ENCODE results near the gene SLITRK2.

GRCh38 chrX:145818186-145819113, 821 bp downstream of the SLITRK2 start:
- TF ChIP-seq, protein P1, sequence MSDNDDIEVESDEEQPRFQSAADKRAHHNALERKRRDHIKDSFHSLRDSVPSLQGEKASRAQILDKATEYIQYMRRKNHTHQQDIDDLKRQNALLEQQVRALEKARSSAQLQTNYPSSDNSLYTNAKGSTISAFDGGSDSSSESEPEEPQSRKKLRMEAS (IDR thresholded peaks at IDR 0.05) = no peak
- no peak for TF ChIP-seq FOXM1 (IDR thresholded peaks at IDR 0.05; ENCODE audit: borderline replicate concordance, low read depth)
- TF ChIP-seq REST (IDR thresholded peaks at IDR 0.05; ENCODE audit: low read depth) = no peak
- TF ChIP-seq TAF1 (IDR thresholded peaks at IDR 0.05; ENCODE audit: low read depth) = no peak
- no peak for TF ChIP-seq ZBTB7A (IDR thresholded peaks at IDR 0.05; ENCODE audit: low read depth)
- no peak for TF ChIP-seq EGR1 (IDR thresholded peaks at IDR 0.05)
- no peak for TF ChIP-seq CREB1 (IDR thresholded peaks at IDR 0.05; ENCODE audit: low read depth)
- no peak for TF ChIP-seq RAD21 (IDR thresholded peaks at IDR 0.05; ENCODE audit: low read depth)
- no peak for TF ChIP-seq CEBPB (IDR thresholded peaks at IDR 0.05)
- no peak for TF ChIP-seq EP300 (IDR thresholded peaks at IDR 0.05; ENCODE audit: borderline replicate concordance)
